HepG2 (cell line): ENCODE results near the gene RASAL1. TPM values are rescaled to one million over a fixed set of nuclear protein-coding genes. Genes with fewer than 3 reads are reported as not detected.

ENCODE experiments used
- EHMT2 ChIP-seq: fragments of 200-600 bp; sonication (generic); IDR thresholded peaks from 2 replicates; pipeline ENCODE4 v1.7.0; 2017; ENCODE audit warnings: antibody characterized with exemption, low read depth, low read length, borderline replicate concordance
- FOXJ3 ChIP-seq: sonication (generic); formaldehyde crosslinking; IDR thresholded peaks from 2 replicates; pipeline ENCODE4 v1.4.0; 2020; ENCODE audit warnings: missing genetic modification reagents, mild to moderate bottlenecking, borderline replicate concordance
- HHEX ChIP-seq: IDR thresholded peaks from 2 replicates; pipeline ENCODE4 v1.6.1; 2016; ENCODE audit warnings: control low read depth
- HMG20B ChIP-seq: conservative IDR thresholded peaks from 2 replicates; pipeline ENCODE4 v1.6.1; 2016; ENCODE audit warnings: missing genetic modification reagents, missing compliant biosample characterization
- POLR2A ChIP-seq, 2 experiments: IDR thresholded peaks; 2 replicates each; pipeline ENCODE4 v1.6.1; 2011; ENCODE audit warnings: low read depth in 2 of 2, low read length in 2 of 2, mild to moderate bottlenecking in 1 of 2, moderate library complexity in 1 of 2; ENCODE audit not compliant: insufficient read depth in 1 of 2
- ZBTB42 ChIP-seq: sonication (generic); formaldehyde crosslinking; IDR thresholded peaks from 2 replicates; pipeline ENCODE4 v1.5.0; 2020; ENCODE audit warnings: mild to moderate bottlenecking, missing genetic modification reagents
- ZBTB7B ChIP-seq: sonication (generic); formaldehyde crosslinking; IDR thresholded peaks from 2 replicates; pipeline ENCODE4 v1.4.0; 2020; ENCODE audit warnings: missing genetic modification reagents
- ZNF460 ChIP-seq: sonication (generic); formaldehyde crosslinking; IDR thresholded peaks from 2 replicates; pipeline ENCODE4 v1.5.1; 2020; ENCODE audit warnings: missing genetic modification reagents, mild to moderate bottlenecking, borderline replicate concordance
- ZNF614 ChIP-seq: IDR thresholded peaks from 2 replicates; pipeline ENCODE4 v1.6.1; 2018; ENCODE audit warnings: missing biosample characterization, missing genetic modification reagents, inconsistent platforms, borderline replicate concordance
- ZNF652 ChIP-seq: IDR thresholded peaks from 2 replicates; pipeline ENCODE4 v1.6.1; 2016; ENCODE audit warnings: low read depth, borderline replicate concordance
- ZNF768 ChIP-seq: sonication (generic); formaldehyde crosslinking; IDR thresholded peaks from 2 replicates; pipeline ENCODE4 v1.4.0; 2020; ENCODE audit warnings: missing genetic modification reagents
- ZSCAN25 ChIP-seq: sonication (generic); formaldehyde crosslinking; IDR thresholded peaks from 2 replicates; pipeline ENCODE4 v1.8.0; 2022; ENCODE audit warnings: mild to moderate bottlenecking, missing genetic modification reagents
- ZSCAN31 ChIP-seq: sonication (generic); formaldehyde crosslinking; IDR thresholded peaks from 2 replicates; pipeline ENCODE4 v1.5.0; 2020; ENCODE audit warnings: low read depth, mild to moderate bottlenecking, missing genetic modification reagents
- polyA plus RNA-seq, 8 experiments: library from polyadenylated mRNA; depleted of rRNA in 3 of 8; stranded (reverse) in 7 of 8; unstranded in 1 of 8; fragments of >200 nt; fragmentation: Illumina TruSeq in 4 of 8; extraction: Trizol in 4 of 8; gene quantifications; 2 replicates each; pipeline versions ENCODE4 v1.2.1 to v1.2.3, GENCODE V29; 2011 to 2016; ENCODE audit warnings: low read depth in 4 of 8, missing spikeins in 1 of 8, mixed read lengths in 1 of 8; ENCODE audit not compliant: insufficient read depth in 1 of 8
- total RNA-seq, 5 experiments: library from RNA; depleted of rRNA; stranded (reverse); fragments of >200 nt; fragmentation: Illumina TruSeq; extraction: Trizol; gene quantifications; 2 replicates each; pipeline ENCODE4 v1.2.3, GENCODE V29; 2016; ENCODE audit warnings: low read depth in 1 of 5
- TF ChIP-seq, protein P1 (sequence below): sonication (generic); formaldehyde crosslinking; IDR thresholded peaks from 2 replicates; pipeline ENCODE4 v1.4.0; 2020; ENCODE audit warnings: missing genetic modification reagents
- TF ChIP-seq, protein P2 (sequence below): sonication (generic); formaldehyde crosslinking; IDR thresholded peaks from 2 replicates; pipeline ENCODE4 v1.4.0; 2020; ENCODE audit warnings: missing genetic modification reagents, borderline replicate concordance
- TF ChIP-seq, protein P3 (sequence below): IDR thresholded peaks from 2 replicates; pipeline ENCODE4 v1.6.1; 2016; ENCODE audit warnings: missing genetic modification reagents, missing compliant biosample characterization
- TF ChIP-seq, protein P4 (sequence below): sonication (generic); formaldehyde crosslinking; IDR thresholded peaks from 2 replicates; pipeline ENCODE4 v1.5.1; 2020; ENCODE audit warnings: missing genetic modification reagents, mild to moderate bottlenecking, borderline replicate concordance
- TF ChIP-seq, protein P5 (sequence below): sonication (generic); formaldehyde crosslinking; IDR thresholded peaks from 2 replicates; pipeline ENCODE4 v1.5.0; 2020; ENCODE audit warnings: missing genetic modification reagents

The RASAL1 gene
- total and polyA plus RNA-seq, 2 of the 13 experiments (the other 11 are each of a cell fraction or from before 2014, with no cell fraction given) = not detected

DNA sequence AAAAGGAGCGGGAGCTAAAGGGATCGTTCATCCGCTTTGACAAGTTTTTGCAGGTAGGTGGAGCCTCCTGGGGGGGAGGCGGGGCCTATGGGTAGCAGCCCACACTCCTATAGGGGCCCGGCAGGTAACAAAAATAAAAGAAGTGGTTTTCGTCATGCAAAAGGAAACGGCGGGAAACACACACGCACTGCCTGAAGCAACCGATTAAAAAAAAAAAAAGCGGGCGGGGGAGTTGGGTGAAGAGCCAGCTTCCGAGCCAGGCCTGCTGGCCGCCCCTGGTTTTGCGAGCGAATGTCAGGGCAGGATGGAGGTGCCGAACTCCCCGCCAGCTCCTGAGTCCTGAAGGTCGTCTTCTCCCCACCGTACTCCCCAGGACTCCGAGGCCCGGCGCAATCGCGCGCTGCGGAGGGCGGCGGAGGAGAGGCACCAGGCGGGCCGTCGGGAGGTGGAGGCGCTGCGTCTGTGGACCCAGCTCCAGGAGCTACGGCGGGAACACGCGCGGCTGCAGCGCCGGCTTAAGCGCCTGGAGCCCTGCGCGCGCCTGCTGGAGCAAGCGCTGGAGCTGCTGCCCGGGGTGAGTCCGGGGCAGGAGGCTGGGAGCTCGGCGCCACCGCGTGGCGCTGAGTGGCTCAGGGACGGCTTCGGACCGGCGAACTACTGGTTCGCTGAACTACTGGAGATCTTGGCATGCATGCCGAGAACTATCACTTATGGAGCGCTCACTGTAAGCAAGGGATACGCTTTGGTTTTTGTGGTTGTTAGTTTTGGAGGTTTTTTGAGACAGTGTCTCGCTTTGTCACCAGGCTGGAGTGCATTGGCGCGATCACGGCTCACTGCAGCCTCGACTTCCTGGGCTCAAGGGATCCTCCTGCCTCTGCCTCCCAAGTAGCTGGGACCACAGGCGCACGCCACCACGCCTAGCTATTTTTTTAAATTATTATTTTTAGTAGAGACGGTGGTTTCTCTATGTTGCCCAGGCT is 17.6 kb upstream of the RASAL1 start (continued):
- TF ChIP-seq, protein P1, sequence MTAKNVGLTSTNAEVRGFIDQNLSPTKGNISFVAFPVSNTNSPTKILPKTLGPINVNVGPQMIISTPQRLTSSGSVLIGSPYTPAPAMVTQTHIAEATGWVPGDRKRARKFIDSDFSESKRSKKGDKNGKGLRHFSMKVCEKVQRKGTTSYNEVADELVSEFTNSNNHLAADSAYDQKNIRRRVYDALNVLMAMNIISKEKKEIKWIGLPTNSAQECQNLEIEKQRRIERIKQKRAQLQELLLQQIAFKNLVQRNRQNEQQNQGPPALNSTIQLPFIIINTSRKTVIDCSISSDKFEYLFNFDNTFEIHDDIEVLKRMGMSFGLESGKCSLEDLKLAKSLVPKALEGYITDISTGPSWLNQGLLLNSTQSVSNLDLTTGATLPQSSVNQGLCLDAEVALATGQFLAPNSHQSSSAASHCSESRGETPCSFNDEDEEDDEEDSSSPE = 0 out of 2 replicates have a peak, but pooled peaks have one; percentile 19
- TF ChIP-seq, protein P2, sequence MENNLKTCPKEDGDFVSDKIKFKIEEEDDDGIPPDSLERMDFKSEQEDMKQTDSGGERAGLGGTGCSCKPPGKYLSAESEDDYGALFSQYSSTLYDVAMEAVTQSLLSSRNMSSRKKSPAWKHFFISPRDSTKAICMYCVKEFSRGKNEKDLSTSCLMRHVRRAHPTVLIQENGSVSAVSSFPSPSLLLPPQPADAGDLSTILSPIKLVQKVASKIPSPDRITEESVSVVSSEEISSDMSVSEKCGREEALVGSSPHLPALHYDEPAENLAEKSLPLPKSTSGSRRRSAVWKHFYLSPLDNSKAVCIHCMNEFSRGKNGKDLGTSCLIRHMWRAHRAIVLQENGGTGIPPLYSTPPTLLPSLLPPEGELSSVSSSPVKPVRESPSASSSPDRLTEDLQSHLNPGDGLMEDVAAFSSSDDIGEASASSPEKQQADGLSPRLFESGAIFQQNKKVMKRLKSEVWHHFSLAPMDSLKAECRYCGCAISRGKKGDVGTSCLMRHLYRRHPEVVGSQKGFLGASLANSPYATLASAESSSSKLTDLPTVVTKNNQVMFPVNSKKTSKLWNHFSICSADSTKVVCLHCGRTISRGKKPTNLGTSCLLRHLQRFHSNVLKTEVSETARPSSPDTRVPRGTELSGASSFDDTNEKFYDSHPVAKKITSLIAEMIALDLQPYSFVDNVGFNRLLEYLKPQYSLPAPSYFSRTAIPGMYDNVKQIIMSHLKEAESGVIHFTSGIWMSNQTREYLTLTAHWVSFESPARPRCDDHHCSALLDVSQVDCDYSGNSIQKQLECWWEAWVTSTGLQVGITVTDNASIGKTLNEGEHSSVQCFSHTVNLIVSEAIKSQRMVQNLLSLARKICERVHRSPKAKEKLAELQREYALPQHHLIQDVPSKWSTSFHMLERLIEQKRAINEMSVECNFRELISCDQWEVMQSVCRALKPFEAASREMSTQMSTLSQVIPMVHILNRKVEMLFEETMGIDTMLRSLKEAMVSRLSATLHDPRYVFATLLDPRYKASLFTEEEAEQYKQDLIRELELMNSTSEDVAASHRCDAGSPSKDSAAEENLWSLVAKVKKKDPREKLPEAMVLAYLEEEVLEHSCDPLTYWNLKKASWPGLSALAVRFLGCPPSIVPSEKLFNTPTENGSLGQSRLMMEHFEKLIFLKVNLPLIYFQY = no peak
- TF ChIP-seq ZSCAN31 (CRISPR knock-in tag) (no peak), HMG20B (CRISPR knock-in tag) (no peak), ZBTB42 (CRISPR knock-in tag) (0 out of 2 replicates have a peak, but pooled peaks have one; percentile 58), HHEX (no peak), ZNF614 (no peak), ZNF652 (no peak), EHMT2 (no peak), POLR2A (IDR thresholded peaks at IDR 0.05; ENCODE audit: insufficient read depth in 1 of 2, low read depth in 2 of 2, low read length in 2 of 2) (no peak), ZNF768 (CRISPR knock-in tag) (peak; percentile 57; the same call in 1 of the 2 replicates), ZNF460 (CRISPR knock-in tag) (peak; percentile 49; the same call in 1 of the 2 replicates), ZSCAN25 (CRISPR knock-in tag) (0 out of 2 replicates have a peak, but pooled peaks have one; percentile 24), ZBTB7B (CRISPR knock-in tag) (0 out of 2 replicates have a peak, but pooled peaks have one; percentile 41), FOXJ3 (no peak)
- TF ChIP-seq, protein P3, sequence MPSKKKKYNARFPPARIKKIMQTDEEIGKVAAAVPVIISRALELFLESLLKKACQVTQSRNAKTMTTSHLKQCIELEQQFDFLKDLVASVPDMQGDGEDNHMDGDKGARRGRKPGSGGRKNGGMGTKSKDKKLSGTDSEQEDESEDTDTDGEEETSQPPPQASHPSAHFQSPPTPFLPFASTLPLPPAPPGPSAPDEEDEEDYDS = no peak
- TF ChIP-seq, protein P4, sequence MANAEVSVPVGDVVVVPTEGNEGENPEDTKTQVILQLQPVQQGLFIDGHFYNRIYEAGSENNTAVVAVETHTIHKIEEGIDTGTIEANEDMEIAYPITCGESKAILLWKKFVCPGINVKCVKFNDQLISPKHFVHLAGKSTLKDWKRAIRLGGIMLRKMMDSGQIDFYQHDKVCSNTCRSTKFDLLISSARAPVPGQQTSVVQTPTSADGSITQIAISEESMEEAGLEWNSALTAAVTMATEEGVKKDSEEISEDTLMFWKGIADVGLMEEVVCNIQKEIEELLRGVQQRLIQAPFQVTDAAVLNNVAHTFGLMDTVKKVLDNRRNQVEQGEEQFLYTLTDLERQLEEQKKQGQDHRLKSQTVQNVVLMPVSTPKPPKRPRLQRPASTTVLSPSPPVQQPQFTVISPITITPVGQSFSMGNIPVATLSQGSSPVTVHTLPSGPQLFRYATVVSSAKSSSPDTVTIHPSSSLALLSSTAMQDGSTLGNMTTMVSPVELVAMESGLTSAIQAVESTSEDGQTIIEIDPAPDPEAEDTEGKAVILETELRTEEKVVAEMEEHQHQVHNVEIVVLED (CRISPR knock-in tag) = no peak
- TF ChIP-seq, protein P5, sequence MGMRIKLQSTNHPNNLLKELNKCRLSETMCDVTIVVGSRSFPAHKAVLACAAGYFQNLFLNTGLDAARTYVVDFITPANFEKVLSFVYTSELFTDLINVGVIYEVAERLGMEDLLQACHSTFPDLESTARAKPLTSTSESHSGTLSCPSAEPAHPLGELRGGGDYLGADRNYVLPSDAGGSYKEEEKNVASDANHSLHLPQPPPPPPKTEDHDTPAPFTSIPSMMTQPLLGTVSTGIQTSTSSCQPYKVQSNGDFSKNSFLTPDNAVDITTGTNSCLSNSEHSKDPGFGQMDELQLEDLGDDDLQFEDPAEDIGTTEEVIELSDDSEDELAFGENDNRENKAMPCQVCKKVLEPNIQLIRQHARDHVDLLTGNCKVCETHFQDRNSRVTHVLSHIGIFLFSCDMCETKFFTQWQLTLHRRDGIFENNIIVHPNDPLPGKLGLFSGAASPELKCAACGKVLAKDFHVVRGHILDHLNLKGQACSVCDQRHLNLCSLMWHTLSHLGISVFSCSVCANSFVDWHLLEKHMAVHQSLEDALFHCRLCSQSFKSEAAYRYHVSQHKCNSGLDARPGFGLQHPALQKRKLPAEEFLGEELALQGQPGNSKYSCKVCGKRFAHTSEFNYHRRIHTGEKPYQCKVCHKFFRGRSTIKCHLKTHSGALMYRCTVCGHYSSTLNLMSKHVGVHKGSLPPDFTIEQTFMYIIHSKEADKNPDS (CRISPR knock-in tag) = 0 out of 2 replicates have a peak, but pooled peaks have one; percentile 24
